Activated T-cell treated with anti-CD3 and anti-CD28 coated beads, Interleukin-2, amount 50 U/mL, for 24 hours (primary cell): ENCODE data around the gene TARBP2.

Source experiments
- DNase-seq: peaks from one replicate; pipeline ENCODE4 v3.0.0-alpha.2; 2020
- H3K27ac Mint-ChIP-seq: 2 replicates; pipeline ENCODE4 v1.8.0; 2020; ENCODE audit warnings: mild to moderate bottlenecking, mixed read lengths
- H3K27me3 Mint-ChIP-seq: 2 replicates; pipeline ENCODE4 v1.8.0; 2020; ENCODE audit warnings: mixed read lengths
- H3K36me3 Mint-ChIP-seq: 2 replicates; pipeline ENCODE4 v1.8.0; 2020; ENCODE audit warnings: low read depth, mixed read lengths
- H3K4me1 Mint-ChIP-seq: 2 replicates; pipeline ENCODE4 v1.8.0; 2020; ENCODE audit warnings: low read depth, mixed read lengths
- H3K4me3 Mint-ChIP-seq: 2 replicates; pipeline ENCODE4 v1.8.0; 2020; ENCODE audit warnings: mild to moderate bottlenecking, moderate library complexity, mixed read lengths
- H3K9me3 Mint-ChIP-seq: 2 replicates; pipeline ENCODE4 v1.8.0; 2020; ENCODE audit warnings: mixed read lengths

TARBP2 gene

GRCh38 chr12:53497461-53497860 is 3.6 kb upstream of the TARBP2 start:
- Mint-ChIP-seq H3K27me3 (no peaks in the 10 kb centered on the region), H3K4me3 (no peak overlapping the region), H3K9me3 (no peaks in the 10 kb centered on the region), H3K4me1 (peaks cover 52% of the 10 kb centered on the region), H3K27ac (no peak overlapping the region), H3K36me3 (peaks cover 8% of the 10 kb centered on the region)
- DNase-seq, result no peak

GRCh38 chr12:53498235-53498630 is 2.9 kb upstream of the TARBP2 start:
- DNase-seq, result peak; percentile 22
- H3K4me1 Mint-ChIP-seq, result peaks cover 55% of the 10 kb centered on the region

GRCh38 chr12:53499266-53500141 is 1.6 kb upstream of the TARBP2 start, which contains the start of gene MAP3K12:
Gene MAP3K12, minus strand, starts transcription at chr12:53499458. Its CDS starts 12,067 bp downstream, at chr12:53487391.
- Mint-ChIP-seq H3K36me3 (peaks cover 23% of the 10 kb centered on the region), H3K27ac (peak within 1 kb of the TSS; percentile 99), H3K4me1 (peaks cover 49% of the 10 kb centered on the region), H3K4me3 (peak within 1 kb of the TSS; percentile 92), H3K9me3 (no peaks in the 10 kb centered on the region), H3K27me3 (no peaks in the 10 kb centered on the region)
- DNase-seq, result peak; percentile 84

More at GRCh38 chr12:53498235-53498630, 2.9 kb upstream of the TARBP2 start:
- Mint-ChIP-seq H3K4me3 (peak overlapping the region; percentile 92), H3K9me3 (no peaks in the 10 kb centered on the region), H3K27me3 (no peaks in the 10 kb centered on the region), H3K36me3 (peaks cover 11% of the 10 kb centered on the region), H3K27ac (peak overlapping the region; percentile 81)

GRCh38 chr12:53500142-53500775 is 824 bp upstream of the TARBP2 start:
- peaks cover 30% of the 10 kb centered on the region for H3K36me3 Mint-ChIP-seq
- H3K27ac Mint-ChIP-seq, result peak overlapping the region; percentile 99
- DNase-seq, result no peak
- peaks cover 50% of the 10 kb centered on the region for H3K4me1 Mint-ChIP-seq
- no peaks in the 10 kb centered on the region for H3K9me3 Mint-ChIP-seq
- H3K27me3 Mint-ChIP-seq, result no peaks in the 10 kb centered on the region
- H3K4me3 Mint-ChIP-seq, result peak overlapping the region; percentile 92

- Mint-ChIP-seq H3K9me3 (no peaks in the 10 kb centered on the region), H3K36me3 (peaks cover 44% of the 10 kb centered on the region), H3K27me3 (no peaks in the 10 kb centered on the region), H3K27ac (peak overlapping the region; percentile 99), H3K4me3 (peak overlapping the region; percentile 92), H3K4me1 (peaks cover 49% of the 10 kb centered on the region)
- DNase-seq, result no peak
Observed at GRCh38 chr12:53501615-53502181, 615 bp downstream of the TARBP2 start.

- Mint-ChIP-seq H3K4me3 (peak overlapping the region; percentile 92), H3K27me3 (no peaks in the 10 kb centered on the region), H3K4me1 (peaks cover 44% of the 10 kb centered on the region), H3K9me3 (no peaks in the 10 kb centered on the region), H3K36me3 (peaks cover 51% of the 10 kb centered on the region), H3K27ac (peak overlapping the region; percentile 99)
- DNase-seq, result no peak
Observed at GRCh38 chr12:53502331-53502730, 1.2 kb downstream of the TARBP2 start.

GRCh38 chr12:53502983-53503728 is 2.1 kb downstream of the TARBP2 start:
- Mint-ChIP-seq H3K4me1 (peaks cover 40% of the 10 kb centered on the region), H3K27ac (peak overlapping the region; percentile 99), H3K4me3 (peak overlapping the region; percentile 92), H3K27me3 (no peaks in the 10 kb centered on the region), H3K9me3 (no peaks in the 10 kb centered on the region), H3K36me3 (peaks cover 52% of the 10 kb centered on the region)
- DNase-seq, result no peak

- Mint-ChIP-seq H3K27ac (peak overlapping the region; percentile 68), H3K4me1 (peaks cover 38% of the 10 kb centered on the region), H3K4me3 (no peak overlapping the region)
Observed at GRCh38 chr12:53504004-53504920, 3.2 kb downstream of the TARBP2 start.

GRCh38 chr12:53505086-53505485 is 4.0 kb downstream of the TARBP2 start:
- no peak overlapping the region for H3K4me3 Mint-ChIP-seq
- H3K27me3 Mint-ChIP-seq, result no peaks in the 10 kb centered on the region
- peaks cover 52% of the 10 kb centered on the region for H3K36me3 Mint-ChIP-seq
- no peaks in the 10 kb centered on the region for H3K9me3 Mint-ChIP-seq
- H3K27ac Mint-ChIP-seq, result peak overlapping the region; percentile 68
- DNase-seq, result no peak
- peaks cover 33% of the 10 kb centered on the region for H3K4me1 Mint-ChIP-seq

More at GRCh38 chr12:53504004-53504920, 3.2 kb downstream of the TARBP2 start:
- peaks cover 52% of the 10 kb centered on the region for H3K36me3 Mint-ChIP-seq
- DNase-seq, result no peak
- no peaks in the 10 kb centered on the region for H3K27me3 Mint-ChIP-seq
- H3K9me3 Mint-ChIP-seq, result no peaks in the 10 kb centered on the region

GRCh38 chr12:53505555-53506449 is 4.7 kb downstream of the TARBP2 start:
- Mint-ChIP-seq H3K4me3 (no peak overlapping the region), H3K27ac (peak overlapping the region; percentile 59), H3K27me3 (no peaks in the 10 kb centered on the region), H3K4me1 (peaks cover 29% of the 10 kb centered on the region), H3K36me3 (peaks cover 58% of the 10 kb centered on the region), H3K9me3 (no peaks in the 10 kb centered on the region)
- no peak for DNase-seq

GRCh38 chr12:53506450-53506785 is 5.3 kb downstream of the TARBP2 start:
- H3K4me1 Mint-ChIP-seq, result peaks cover 29% of the 10 kb centered on the region
- H3K36me3 Mint-ChIP-seq, result peaks cover 56% of the 10 kb centered on the region
- H3K4me3 Mint-ChIP-seq, result no peak overlapping the region
- H3K27me3 Mint-ChIP-seq, result no peaks in the 10 kb centered on the region
- DNase-seq, result no peak
- no peak overlapping the region for H3K27ac Mint-ChIP-seq
- H3K9me3 Mint-ChIP-seq, result no peaks in the 10 kb centered on the region

- Mint-ChIP-seq H3K27ac (peak within 1 kb of the TSS; percentile 33), H3K4me3 (no peak within 1 kb of the TSS), H3K9me3 (no peaks in the 10 kb centered on the region), H3K36me3 (peaks cover 59% of the 10 kb centered on the region), H3K27me3 (no peaks in the 10 kb centered on the region), H3K4me1 (peaks cover 26% of the 10 kb centered on the region)
- DNase-seq, result no peak
Observed at GRCh38 chr12:53506881-53507602, 6.0 kb downstream of the TARBP2 start, which contains the start of gene NPFF. Gene NPFF, minus strand, starts transcription at chr12:53507484. Its CDS starts 10 bp downstream, at chr12:53507474.
